Tibial artery (tissue), 4 donors: ENCODE data around the gene CHRNA1.

Experiments
- DNase-seq, 2 donors: peaks; one replicate each; pipeline ENCODE4 v3.0.0-alpha.2; 2019
- H3K27ac ChIP-seq, 2 donors: fragments of 200-600 bp; sonication (generic) in 1 of 2; 1 replicate in 1 of 2; 2 replicates in 1 of 2; pipeline ENCODE4 v1.5.1; 2018 to 2019; ENCODE audit warnings: mild to moderate bottlenecking in 1 of 2
- H3K27me3 ChIP-seq, 2 donors: fragments of 200-600 bp; sonication (generic) in 1 of 2; one replicate each; pipeline versions ENCODE4 v1.5.1 to v1.6.0; 2016 to 2019
- H3K36me3 ChIP-seq, 3 donors: fragments of 200-600 bp; sonication (generic) in 2 of 3; one replicate each; pipeline ENCODE4 v1.5.1; 2016 to 2019; ENCODE audit warnings: mild to moderate bottlenecking in 2 of 3
- H3K4me1 ChIP-seq, 4 donors: fragments of 200-600 bp; sonication (generic) in 2 of 4; 1 replicate in 3 of 4; 2 replicates in 1 of 4; pipeline ENCODE4 v1.5.1; 2016 to 2019
- H3K4me3 ChIP-seq, 2 donors: fragments of 200-600 bp; sonication (generic) in 1 of 2; 1 replicate in 1 of 2; 2 replicates in 1 of 2; pipeline ENCODE4 v1.5.1; 2018 to 2019; ENCODE audit warnings: mild to moderate bottlenecking in 2 of 2
- H3K9me3 ChIP-seq, 3 donors: fragments of 200-600 bp; sonication (generic) in 1 of 3; one replicate each; pipeline ENCODE4 v1.5.1; 2016 to 2019
- CTCF ChIP-seq, 2 experiments: fragments of 200-600 bp in 1 of 2; fragments of 450-650 bp in 1 of 2; IDR thresholded peaks; one replicate each; pipeline ENCODE4 v1.5.1; 2017 to 2019; ENCODE audit warnings: antibody characterized with exemption in 2 of 2, mild to moderate bottlenecking in 1 of 2, moderate library complexity in 1 of 2
- intact Hi-C: fragments of 100-400 bp; cut with DNase I; formaldehyde crosslinking; loops from one replicate; pipeline ENCODE4 v1.15.0; 2023; ENCODE audit warnings: low total_unique reads

Gene CHRNA1

DNA sequence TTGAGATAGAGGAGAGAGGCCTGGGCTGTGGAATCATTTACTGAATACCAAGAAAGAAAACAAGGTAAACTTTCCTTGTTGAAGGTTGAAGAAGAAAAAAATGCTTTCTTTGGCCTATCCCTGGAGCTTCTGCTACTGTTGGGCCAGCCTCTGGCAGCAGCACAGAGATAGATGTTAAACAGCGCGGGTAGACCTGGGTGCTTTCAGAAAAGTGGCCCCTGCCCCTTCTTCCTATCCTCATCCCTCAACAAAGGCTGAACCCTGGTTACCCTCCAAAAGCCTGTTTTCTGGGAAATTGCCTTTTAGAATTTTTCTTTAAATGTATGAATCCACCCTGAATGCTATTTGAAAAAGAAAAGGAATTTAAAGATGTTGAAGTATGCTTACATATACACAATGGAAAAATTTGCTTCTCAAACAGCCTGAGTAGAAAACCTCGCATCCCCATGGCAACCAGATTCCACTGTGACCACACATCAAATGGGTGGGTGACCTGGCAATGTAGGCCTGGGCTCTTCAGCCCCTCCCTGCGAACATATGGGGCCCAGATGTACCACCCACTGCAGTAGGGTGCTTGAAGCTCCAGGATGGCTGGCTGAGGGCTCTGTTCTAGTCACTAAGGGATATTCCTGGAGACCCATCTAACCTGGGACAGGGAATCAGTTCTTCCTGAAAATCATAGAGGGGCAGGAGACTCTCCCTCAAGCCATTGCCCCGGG, 23.4 kb upstream of the CHRNA1 start:
- H3K9me3 ChIP-seq, result no peaks in the 10 kb centered on the region
- no peaks in the 10 kb centered on the region for H3K36me3 ChIP-seq
- no peaks in the 10 kb centered on the region for H3K27me3 ChIP-seq
- intact Hi-C loops, result no loop called here
- TF ChIP-seq CTCF (IDR thresholded peaks at IDR 0.05), result no peak
- no peak overlapping the region for H3K4me3 ChIP-seq
- no peak overlapping the region for H3K27ac ChIP-seq
- no peaks in the 10 kb centered on the region for H3K4me1 ChIP-seq
- no peak for DNase-seq

DNA sequence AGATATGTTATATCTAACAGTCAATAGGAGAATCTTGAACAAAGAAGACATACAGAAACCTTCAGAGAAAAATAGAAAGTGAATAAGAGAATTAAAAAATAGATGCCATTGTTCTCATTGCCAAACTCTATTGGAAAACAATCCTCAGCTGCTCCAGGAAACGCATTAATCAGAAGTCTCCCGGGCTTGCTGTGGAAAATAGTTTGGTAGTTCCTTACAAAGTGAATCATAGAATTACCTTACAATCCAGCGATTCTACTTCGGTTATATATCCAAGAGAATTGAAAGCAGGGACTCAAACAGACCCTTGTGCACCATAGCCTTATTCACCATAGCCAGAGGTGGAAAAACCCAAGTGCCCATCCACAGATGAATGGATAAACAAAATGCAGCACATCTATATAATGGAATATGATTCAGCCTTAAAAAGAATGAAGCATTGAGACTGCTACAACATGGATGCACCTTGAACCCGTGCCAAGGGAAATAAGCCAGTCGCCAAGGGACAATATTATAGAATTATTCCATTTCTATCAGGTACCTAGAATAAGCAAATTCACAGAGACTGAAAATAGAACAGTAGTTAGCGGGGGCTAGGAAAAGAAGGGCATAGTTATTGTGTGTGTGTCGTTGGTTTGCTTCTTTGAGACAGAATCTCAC, 21.9 kb upstream of the CHRNA1 start:
- Histone ChIP-seq H3K27me3 (peaks cover 0 to 6% of the 10 kb centered on the region in 2 donors), H3K9me3 (no peaks in the 10 kb centered on the region), H3K4me3 (no peak overlapping the region), H3K27ac (no peak overlapping the region), H3K4me1 (peaks cover 0 to 7% (median 0%) of the 10 kb centered on the region in 4 donors), H3K36me3 (no peaks in the 10 kb centered on the region)
- no peak for DNase-seq
- no peak for TF ChIP-seq CTCF (IDR thresholded peaks at IDR 0.05)
- intact Hi-C loops, result no loop called here

GRCh38 chr2:174785481-174785880, 21.2 kb upstream of the CHRNA1 start:
- intact Hi-C loops, result no loop called here
- Histone ChIP-seq H3K36me3 (no peaks in the 10 kb centered on the region), H3K4me1 (peaks cover 0 to 7% (median 0%) of the 10 kb centered on the region in 4 donors), H3K4me3 (no peak overlapping the region), H3K27ac (no peak overlapping the region), H3K27me3 (peaks cover 0 to 6% of the 10 kb centered on the region in 2 donors), H3K9me3 (no peaks in the 10 kb centered on the region)
- no peak for TF ChIP-seq CTCF (IDR thresholded peaks at IDR 0.05)
- DNase-seq, result no peak

- Histone ChIP-seq H3K4me3 (no peak overlapping the region), H3K27me3 (peaks cover 0 to 6% of the 10 kb centered on the region in 2 donors), H3K4me1 (peaks cover 0 to 7% (median 0%) of the 10 kb centered on the region in 4 donors), H3K9me3 (no peaks in the 10 kb centered on the region), H3K27ac (no peak overlapping the region), H3K36me3 (no peaks in the 10 kb centered on the region)
- intact Hi-C loops, result no loop called here
- no peak for DNase-seq
- TF ChIP-seq CTCF (IDR thresholded peaks at IDR 0.05), result no peak
These were observed 20.6 kb upstream of the CHRNA1 start for GRCh38 chr2:174784909-174785308.

GRCh38 chr2:174784316-174784715, 20.0 kb upstream of the CHRNA1 start:
- Histone ChIP-seq H3K4me3 (no peak overlapping the region), H3K27ac (no peak overlapping the region), H3K27me3 (peaks cover 0 to 6% of the 10 kb centered on the region in 2 donors), H3K36me3 (no peaks in the 10 kb centered on the region), H3K4me1 (peaks cover 0 to 7% (median 0%) of the 10 kb centered on the region in 4 donors), H3K9me3 (no peaks in the 10 kb centered on the region)
- DNase-seq, result no peak
- intact Hi-C loops, result no loop called here
- no peak for TF ChIP-seq CTCF (IDR thresholded peaks at IDR 0.05)
